CD4-positive, alpha-beta T cell treated with Interleukin-2 at 100 ng/mL for 4 hours (primary cell): ENCODE data around the gene XPO1.
A peak's percentile ranks its signal among the peaks of the same experiment; 100 is the strongest.
"Not testable (repeated sequence)": the region's sequence is repeated elsewhere in the genome, so short reads cannot be mapped to it uniquely, and the experiment has no call there.

Source experiments
- DNase-seq: peaks from one replicate; pipeline ENCODE4 v3.0.0-alpha.2; 2020; ENCODE audit warnings: low spot score

Gene XPO1

GRCh38 chr2:61465045-61465444, 73.1 kb downstream of the XPO1 start:
- DNase-seq, result no peak

GRCh38 chr2:61463769-61464475, 74.2 kb downstream of the XPO1 start:
- no peak for DNase-seq

GRCh38 chr2:61461404-61461803, 76.8 kb downstream of the XPO1 start:
- no peak for DNase-seq

GRCh38 chr2:61460163-61460562, 78.0 kb downstream of the XPO1 start:
- no peak for DNase-seq

- DNase-seq, result no peak
Observed at GRCh38 chr2:61456746-61457420, 81.3 kb downstream of the XPO1 start.

GRCh38 chr2:61456070-61456745, 81.9 kb downstream of the XPO1 start:
- DNase-seq, result no peak

- DNase-seq, result not testable (repeated sequence)
Observed at GRCh38 chr2:61454972-61455371, 83.2 kb downstream of the XPO1 start.

GRCh38 chr2:61454383-61454782, 83.8 kb downstream of the XPO1 start:
- no peak for DNase-seq

GRCh38 chr2:61452392-61452791, 85.8 kb downstream of the XPO1 start:
- no peak for DNase-seq

- no peak for DNase-seq
Observed at GRCh38 chr2:61451178-61451577, 87.0 kb downstream of the XPO1 start.

GRCh38 chr2:61450144-61450543, 88.0 kb downstream of the XPO1 start:
- DNase-seq, result peak; percentile 34

GRCh38 chr2:61448229-61448628, 89.9 kb downstream of the XPO1 start:
- no peak for DNase-seq

- DNase-seq, result not testable (repeated sequence)
Observed at GRCh38 chr2:61446971-61447370, 91.2 kb downstream of the XPO1 start.

GRCh38 chr2:61443342-61444041, 94.7 kb downstream of the XPO1 start:
- no peak for DNase-seq

- no peak for DNase-seq
Observed at GRCh38 chr2:61439241-61440002, 98.7 kb downstream of the XPO1 start.

- DNase-seq, result no peak
Observed at GRCh38 chr2:61438670-61439069, 99.5 kb downstream of the XPO1 start.

GRCh38 chr2:61437170-61437569, 101.0 kb downstream of the XPO1 start:
- no peak for DNase-seq

- DNase-seq, result no peak
Observed at GRCh38 chr2:61436092-61436491, 102.1 kb downstream of the XPO1 start.

- DNase-seq, result no peak
Observed at GRCh38 chr2:61435291-61435690, 102.9 kb downstream of the XPO1 start.

GRCh38 chr2:61434314-61434713, 103.8 kb downstream of the XPO1 start:
- no peak for DNase-seq

- no peak for DNase-seq
Observed at GRCh38 chr2:61433606-61434005, 104.5 kb downstream of the XPO1 start.

GRCh38 chr2:61432990-61433389, 105.2 kb downstream of the XPO1 start:
- no peak for DNase-seq
